SHP77 (cell line): ENCODE measurements around the gene OR10J1.
"Not testable (repeated sequence)": the region's sequence is repeated elsewhere in the genome, so short reads cannot be mapped to it uniquely, and the experiment has no call there.

Experiments
- DNase-seq, 2 experiments: peaks; one replicate each; lab custom pipeline; 2025; lab: John Stamatoyannopoulos, UW

Gene OR10J1, protein sequence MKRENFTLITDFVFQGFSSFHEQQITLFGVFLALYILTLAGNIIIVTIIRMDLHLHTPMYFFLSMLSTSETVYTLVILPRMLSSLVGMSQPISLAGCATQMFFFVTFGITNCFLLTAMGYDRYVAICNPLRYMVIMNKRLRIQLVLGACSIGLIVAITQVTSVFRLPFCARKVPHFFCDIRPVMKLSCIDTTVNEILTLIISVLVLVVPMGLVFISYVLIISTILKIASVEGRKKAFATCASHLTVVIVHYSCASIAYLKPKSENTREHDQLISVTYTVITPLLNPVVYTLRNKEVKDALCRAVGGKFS

DNA sequence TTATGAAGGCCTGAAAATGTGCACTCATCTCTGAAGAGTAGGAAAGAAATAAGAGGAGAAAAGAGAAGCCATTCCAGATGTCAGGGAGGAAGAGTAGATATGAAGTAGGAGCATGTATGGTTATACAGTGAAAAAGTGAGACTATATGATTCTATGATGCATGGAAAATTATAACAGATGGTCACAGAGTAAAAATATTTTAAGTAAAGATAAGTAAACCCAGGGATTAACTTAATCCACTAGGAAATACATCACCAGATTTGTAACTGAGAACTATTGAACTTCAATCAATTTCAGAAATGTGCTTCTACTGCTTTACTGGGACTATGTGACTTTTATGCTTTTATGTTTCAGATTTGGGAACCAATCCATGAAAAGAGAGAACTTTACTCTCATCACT lies at the start of gene OR10J1:
OR10J1 (plus strand) TSS at position 301 of the 400 bp plus-strand sequence; CDS start at position 371, 70 bp downstream.
- no peak for DNase-seq

DNA sequence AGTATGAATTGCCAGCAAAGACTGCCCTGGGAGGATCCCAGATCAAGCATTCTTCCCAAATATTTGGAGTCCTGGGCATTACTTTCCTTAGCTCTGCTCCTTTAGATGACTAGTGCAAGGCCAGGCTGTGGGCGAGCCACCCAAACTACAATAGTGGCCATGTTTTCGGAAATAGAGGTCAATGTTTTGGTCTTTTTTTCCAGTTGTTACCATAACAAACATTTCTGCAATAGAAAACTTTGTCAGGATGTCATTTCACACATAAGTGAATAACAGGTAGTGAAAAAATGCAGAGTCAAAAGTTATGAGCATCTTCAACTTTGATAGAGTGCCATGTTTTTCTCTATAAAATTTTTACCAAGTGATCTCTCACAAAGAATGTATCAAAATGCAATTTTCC lies 32.7 kb upstream of the OR10J1 start:
- DNase-seq, result no peak

DNA sequence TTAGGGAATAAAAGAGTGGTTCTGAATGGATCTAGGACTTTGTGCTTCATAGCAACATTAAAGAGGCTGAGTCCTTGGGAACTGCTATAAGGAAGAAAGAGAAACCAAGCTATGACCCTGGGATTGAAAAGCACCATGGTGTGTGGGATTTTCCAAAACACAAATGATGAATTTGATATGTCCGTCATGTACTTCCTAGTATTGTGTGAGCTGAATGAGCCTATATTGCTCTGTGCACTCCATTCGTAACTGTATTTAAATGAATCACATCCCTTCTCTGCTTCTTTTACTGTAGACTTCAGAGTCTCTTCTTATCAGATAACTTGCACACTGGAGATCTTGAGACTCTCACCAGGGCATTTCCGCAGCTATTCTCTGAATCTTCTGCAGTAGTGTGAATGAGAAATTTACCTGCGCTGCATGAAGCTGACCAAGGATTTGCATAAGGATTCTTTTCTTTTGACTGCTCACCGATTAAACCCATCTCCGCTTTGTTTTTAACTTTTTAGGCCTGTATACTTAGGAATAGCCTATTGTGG lies 30.6 kb upstream of the OR10J1 start:
- DNase-seq, result no peak

DNA sequence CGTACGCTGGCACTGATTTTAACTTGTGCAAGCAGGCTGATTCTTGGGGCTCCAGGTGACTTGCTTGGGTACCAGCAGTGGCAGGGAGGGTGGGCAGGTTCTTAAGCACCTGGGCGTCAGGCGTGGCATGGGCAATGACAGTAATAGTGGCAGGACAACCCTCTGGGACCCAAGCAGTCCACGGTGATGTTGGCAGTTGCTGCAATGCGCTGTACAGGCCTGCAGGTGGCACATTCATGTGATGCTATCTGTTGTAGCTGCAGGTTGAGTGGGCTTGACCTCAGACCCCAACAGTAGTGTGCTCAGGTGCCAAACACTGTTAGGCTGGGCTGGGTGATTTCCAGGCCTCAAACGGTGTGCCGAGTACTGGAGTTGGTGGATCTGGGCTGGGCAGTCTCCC lies 17.7 kb upstream of the OR10J1 start:
- no peak for DNase-seq

DNA sequence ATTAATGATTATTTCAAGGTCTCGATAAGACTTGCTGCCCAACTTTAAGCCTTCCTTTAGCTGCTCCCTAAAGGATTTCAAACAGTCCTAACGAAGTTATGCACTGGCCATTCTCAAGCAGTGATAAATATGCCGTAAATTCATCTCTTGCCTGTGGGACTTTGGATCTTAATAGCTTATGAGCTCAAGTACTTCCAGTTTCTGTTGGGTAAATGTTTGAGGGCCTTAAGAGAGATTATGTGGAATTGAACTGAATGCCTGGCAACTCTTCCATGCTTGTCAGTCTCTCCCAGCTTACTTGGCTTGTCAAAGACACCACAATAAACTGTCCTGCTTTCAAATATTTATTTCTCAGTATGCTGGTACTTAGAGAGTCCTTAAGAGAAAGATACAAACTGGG lies 11.0 kb upstream of the OR10J1 start:
- no peak for DNase-seq

DNA sequence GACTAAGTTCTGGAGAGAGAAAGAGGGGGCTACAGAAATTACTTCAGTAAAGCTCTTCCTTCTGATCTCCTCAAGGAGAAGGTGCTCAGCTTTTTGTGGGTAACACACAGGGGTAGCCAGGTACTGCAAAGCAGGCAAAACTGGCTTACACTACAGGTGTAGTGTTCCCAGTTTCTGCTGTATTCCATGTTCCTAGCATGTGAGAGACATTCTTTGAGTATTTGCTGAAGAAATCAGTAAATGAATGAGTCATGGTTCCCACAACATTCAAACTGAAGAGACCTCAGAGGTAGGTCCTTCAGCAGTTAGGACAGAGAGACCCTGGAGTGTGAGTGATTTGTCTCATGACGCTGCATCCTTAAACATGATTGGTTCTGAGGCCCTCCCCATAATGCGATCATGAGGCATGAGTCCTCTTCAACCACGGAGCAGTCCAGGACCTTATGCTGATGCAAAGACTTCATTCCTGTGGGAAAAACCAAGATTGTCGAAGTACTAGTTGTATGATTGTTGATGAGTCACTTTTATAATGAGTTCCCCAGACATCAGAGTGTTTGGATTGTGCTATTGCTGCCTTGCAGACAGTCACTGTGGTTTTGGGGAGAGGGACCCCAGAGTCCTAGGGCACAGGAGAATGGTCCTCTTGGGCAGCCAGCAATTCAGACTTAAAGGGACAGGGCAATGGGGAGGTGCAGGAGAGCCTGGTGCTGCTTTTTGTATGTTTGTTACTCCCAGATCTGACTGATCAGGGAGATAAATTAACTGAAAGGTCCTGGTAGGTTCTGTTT lies 10.3 kb upstream of the OR10J1 start:
- no peak for DNase-seq

DNA sequence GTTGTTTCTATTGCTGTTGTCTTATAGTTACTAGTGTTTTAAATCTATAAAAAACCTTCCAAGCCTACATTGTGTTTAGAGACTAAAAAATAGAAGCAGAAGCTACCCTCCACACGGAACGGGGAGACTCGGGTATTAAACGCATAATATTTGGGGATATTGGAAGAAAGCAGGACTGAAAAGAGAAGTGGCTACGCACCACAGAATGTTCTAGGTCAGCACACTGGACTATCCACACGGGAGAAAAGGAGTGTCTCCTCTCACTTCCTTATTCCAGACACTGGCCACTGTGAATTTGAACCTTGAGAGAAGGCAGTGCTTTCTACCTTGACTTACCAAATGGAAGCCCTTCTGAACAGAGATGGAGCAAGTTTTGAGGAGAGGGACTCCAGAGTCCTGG lies 8.5 kb upstream of the OR10J1 start:
- DNase-seq, result no peak

DNA sequence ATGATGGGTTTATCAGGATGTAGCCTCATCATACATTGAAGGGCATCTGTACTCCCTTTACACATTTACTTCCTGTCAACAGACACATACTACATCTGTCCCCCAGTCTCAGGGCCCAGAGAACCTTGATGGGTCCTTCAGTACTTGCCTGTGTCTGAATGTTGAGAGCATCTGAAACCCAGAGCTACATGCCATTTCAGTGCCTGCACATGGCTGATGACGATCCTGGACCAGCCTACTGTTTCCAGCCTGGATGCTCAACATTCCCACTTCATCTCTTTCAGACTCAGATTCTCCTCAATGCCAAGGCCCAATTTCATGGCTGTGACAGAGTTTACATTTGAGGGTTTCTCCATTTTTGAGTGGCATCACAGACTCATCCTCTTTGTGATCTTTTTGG lies 7.6 kb upstream of the OR10J1 start, which contains the start of gene OR10J4:
OR10J4 (plus strand) TSS at position 301 of the 400 bp plus-strand sequence.
- no peak for DNase-seq

DNA sequence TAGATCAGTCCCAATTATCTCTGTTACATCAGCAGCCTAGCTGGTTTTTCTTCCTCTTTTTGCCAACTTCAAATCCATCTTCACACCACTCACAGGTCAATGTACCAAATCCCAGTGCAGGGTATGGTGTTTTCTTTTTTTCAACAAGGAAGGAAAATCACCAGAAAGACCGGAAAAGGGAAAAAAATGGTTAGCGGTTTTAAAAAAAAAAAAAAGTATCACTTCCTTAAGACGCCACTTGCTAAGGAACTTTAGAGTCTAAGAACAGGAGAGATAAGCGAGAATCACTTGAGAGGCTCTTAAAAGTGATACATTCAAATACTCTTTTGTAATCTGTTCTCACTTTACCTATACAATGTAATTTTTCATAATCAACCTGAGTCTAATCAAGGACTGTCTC lies 3.1 kb upstream of the OR10J1 start:
- no peak for DNase-seq

DNA sequence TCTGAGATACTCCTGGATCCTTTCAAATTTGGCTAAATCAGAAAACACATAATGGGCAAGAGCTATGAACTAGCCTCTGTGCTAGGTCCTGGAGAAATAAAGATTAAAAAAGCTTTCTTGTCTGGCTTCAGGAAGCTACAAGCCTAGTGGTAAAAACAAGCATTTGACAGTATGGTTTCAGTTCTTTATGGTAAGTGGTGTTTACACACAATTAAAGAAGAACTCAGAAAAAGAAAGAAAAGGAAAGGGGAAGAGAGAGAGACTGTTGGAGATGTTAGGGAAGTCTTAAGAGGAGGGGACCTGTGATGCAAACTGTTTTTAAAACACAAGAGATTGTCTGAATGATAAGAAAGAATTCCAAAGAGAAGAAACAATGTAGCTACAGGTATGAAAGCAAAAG lies 1.8 kb downstream of the OR10J1 start:
- no peak for DNase-seq

DNA sequence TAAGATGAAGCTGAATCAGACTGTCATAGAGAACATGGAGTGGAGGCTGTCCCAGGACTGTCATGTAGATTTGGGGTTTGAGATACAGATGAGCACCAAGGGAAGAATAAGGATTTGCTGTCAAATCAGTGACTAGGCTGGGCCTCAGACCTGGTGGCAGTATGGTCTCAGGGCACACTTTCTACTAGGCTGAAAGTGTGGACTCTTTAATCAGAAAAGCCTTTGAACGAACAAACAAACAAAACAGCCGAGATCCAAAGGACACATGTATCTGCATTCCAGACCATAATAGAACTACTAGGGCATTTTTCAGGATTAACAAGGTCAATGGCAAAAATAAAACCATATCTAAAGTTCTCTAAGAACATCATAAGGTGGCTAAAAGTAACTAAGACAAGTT lies 2.9 kb downstream of the OR10J1 start:
- DNase-seq, result no peak

DNA sequence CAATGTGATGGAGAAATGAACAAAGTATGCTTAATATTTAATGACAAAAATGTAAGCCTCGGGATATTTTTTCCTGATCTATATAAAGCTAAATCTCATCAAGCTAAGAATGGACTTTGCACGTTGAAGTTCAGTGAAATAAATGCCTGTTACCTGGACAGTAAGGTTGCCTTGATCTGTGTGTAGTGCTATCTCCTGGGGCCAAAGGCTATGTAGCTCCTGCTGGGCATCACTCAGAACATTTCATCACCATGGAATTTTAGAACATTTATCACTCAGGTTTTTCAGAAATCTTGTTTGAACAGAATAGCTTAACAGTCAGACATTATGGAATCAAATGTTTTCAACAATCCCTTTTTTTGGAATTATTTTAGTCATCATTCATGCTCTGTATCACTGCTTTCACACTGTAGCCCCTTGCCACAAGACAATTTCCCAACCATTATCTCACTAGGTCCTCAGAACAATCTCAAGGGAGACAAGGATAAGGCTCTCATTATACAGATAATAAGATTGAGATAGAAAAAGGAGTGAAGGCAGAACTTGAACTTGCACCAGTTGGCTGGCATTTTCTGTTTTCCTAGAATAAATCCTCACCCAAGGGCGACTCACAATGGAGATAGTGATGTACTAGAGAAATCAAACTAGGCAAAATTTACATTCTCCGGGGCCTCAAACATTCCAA lies 3.7 kb downstream of the OR10J1 start:
- no peak for DNase-seq

DNA sequence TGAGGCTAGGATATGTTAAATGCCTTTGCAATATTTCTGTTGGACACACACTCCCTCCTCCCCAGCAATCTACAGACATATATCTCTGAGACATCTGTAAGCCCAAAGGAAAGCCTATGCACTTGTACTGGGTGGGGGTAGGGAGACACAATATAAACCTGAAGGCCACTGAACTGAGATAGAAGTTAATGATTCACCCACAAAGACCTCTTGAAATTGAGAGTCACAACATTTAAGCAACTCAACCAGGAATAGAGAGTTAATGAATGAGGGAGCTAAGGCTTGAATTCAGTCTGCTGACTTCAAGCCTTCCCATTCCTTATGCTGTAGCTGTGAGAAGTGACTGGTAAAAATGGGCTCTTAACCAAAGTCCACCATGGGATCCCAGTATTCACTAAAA lies 5.0 kb downstream of the OR10J1 start:
- no peak for DNase-seq

DNA sequence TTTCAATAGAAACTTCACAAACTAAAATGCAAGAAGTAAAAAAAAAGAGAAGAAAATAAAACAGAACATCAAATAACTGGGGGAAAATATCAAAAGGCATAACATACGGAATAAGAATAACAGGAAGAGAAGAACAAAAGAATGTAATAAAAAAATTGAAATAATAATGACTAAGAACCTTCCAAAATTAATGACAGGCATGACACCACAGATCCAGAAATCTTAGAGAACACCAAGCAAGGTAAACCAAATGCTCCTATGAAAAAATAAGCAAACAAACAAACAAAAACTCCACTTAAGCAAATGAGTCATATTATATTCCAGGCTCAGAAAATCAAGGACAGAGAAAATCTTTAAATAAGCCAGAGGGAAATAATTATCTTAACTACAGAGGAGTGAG lies 8.7 kb downstream of the OR10J1 start:
- no peak for DNase-seq

DNA sequence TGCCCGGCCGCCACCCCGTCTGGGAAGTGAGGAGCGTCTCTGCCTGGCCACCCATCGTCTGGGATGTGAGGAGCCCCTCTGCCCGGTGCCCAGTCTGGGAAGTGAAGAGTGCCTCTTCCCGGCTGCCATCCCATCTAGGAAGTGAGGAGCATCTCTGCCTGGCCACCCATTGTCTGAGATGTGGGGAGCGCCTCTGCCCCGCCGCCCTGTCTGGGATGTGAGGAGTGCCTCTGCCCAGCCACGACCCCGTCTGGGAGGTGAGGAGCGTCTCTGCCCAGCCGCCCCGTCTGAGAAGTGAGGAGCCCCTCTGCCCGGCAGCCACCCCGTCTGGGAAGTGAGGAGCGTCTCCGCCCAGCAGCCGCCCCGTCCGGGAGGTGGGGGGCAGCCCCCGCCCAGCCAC lies 10.1 kb downstream of the OR10J1 start:
- not testable (repeated sequence) for DNase-seq

DNA sequence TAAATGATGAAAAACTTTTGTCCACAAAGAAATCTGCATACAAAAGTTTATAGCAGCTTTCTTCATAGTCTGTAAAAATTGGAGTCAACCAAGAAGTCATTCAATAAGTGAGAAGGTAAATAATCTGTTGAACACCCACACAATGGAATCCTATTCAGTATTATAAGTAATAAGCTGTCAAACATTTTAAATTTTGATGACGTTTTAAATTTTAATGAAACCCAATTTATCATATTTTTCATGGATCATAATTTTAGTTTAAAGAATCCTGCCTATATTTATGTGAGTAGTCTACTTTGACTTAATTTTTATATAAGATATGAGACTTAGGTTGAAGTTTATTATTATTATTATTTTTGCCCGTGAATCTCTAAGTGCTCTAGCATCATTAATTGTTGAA lies 20.0 kb downstream of the OR10J1 start:
- DNase-seq, result no peak

DNA sequence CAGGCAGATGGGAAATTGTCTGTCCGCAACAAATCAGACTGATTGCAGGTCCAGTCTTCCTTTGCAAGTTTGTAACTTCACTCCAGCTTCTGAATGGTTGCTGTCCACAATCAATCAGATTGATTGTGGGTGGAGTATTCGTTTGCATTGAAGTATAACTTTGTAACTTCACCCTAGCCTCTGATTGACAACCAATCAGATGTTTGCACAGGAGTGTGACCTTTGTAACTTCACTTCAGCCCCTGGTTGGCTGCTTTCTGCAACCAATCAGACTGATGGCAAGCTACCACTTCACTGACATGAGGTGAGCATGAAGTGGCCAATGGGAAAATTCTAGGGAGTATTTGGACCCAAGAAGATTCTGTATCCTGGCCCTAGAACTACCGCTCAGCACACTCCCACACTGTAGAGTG lies 25.7 kb downstream of the OR10J1 start:
- DNase-seq, result no peak

DNA sequence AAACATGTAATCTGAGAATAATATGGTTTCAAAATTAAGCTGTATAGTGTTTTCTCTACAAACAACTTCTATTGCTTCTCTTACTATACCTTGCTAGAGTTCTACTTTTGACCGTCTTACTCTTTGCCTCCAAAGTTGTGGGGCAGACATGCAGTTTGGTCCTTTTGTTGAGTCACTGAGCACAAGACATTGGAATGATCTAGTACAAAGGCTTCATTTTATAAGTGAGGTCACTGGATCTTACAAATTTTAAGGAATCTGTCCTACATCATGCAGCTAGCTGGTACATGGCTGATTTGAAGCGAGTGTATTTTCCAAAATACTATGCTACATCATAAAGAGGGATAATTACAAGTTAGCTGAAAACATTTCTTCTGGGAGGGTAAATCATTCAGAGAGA lies 28.8 kb downstream of the OR10J1 start:
- DNase-seq, result no peak

DNA sequence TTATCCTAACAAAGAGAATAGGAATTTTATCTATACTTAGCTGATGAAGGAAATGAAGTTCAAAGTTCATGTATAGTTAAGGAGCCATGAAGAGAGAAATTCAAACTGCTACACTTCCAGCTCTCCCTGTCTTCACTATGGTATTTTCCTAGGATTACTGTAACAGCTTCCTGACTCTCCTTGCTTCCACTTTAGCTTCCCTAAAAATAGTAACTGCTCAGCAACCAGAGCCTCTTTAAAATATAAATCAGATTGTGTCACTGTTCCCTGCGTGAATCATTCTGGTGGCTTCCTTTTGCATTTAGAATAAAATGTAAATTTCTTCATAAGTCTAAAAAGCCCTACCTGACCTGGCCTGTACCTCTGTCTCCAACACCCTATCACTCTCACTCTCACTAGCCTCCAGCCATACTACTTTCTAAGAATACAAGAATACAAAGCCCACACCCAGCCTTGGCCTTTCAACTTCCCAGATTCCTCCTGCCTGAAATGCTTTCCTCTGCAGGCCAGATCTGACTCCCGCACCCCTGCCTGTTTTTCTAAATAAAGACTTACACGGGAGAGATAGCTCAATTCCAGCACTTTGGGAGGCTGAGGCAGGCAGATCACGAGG lies 30.5 kb downstream of the OR10J1 start:
- no peak for DNase-seq

DNA sequence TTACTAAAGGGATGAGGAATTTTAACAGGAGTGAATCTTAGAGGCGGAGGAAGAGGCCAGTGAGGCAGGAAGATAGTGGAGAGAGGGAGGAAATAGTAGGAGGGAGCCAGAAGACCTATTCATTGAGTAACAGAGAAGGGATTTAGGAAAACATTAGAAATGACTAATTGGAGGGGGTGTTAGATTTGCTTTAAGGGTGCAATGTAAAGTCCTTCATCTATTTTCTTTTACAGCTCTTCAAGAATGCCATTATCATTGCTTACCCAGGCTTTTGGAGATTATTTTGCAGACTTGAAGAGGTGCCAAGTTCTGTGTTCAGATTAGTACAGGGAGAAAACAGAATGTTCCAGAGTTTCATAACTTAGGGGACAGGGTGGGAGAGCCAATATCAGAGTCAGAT lies 33.8 kb downstream of the OR10J1 start:
- no peak for DNase-seq

DNA sequence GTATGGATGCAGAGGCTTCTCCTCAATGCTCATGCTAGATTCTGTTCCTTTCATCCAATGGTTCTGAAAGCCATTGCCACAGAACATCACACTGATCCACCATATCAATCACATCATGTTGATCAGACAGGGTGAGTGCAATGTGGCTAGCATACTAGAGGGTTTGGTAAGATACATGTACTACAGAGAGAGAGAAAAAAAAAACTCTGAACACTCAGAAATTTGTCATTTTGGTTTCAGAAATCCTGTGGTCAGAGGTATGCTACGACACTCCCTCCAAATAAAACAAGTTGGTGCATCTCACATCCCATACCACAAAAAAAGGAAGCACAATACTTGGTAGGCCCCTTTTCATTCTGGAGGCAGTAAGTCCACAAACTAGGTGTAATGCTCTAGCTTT lies 35.4 kb downstream of the OR10J1 start:
- no peak for DNase-seq

DNA sequence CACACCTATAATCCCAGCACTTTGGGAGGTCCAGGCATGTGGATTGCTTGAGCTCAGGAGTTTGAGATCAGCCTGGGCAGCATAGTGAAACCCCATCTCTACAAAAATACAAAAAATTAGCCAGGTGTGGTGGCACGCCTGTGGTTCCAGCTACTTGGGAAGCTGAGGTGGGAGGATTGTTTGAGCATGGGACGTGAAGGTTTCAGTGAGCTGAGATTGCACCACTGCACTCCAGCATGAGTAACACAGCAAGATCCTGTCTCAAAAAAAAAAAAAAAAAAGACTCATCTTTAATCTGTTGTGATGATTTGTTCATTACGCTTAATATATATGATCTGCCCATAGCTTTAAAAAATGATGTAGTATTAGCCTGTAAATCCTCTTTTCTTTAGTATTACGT lies 44.0 kb downstream of the OR10J1 start:
- no peak for DNase-seq
